Activated CD8-positive, alpha-beta memory T cell treated with anti-CD3 and anti-CD28 coated beads, Interleukin-2, amount 50 U/mL, for 48 hours (primary cell): ENCODE measurements around the gene IP6K2.
"Not testable (repeated sequence)": the region's sequence is repeated elsewhere in the genome, so short reads cannot be mapped to it uniquely, and the experiment has no call there.

Experiments used
- DNase-seq: peaks from one replicate; pipeline ENCODE4 v3.0.0-alpha.2; 2020

The IP6K2 gene, protein sequence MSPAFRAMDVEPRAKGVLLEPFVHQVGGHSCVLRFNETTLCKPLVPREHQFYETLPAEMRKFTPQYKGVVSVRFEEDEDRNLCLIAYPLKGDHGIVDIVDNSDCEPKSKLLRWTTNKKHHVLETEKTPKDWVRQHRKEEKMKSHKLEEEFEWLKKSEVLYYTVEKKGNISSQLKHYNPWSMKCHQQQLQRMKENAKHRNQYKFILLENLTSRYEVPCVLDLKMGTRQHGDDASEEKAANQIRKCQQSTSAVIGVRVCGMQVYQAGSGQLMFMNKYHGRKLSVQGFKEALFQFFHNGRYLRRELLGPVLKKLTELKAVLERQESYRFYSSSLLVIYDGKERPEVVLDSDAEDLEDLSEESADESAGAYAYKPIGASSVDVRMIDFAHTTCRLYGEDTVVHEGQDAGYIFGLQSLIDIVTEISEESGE

DNA sequence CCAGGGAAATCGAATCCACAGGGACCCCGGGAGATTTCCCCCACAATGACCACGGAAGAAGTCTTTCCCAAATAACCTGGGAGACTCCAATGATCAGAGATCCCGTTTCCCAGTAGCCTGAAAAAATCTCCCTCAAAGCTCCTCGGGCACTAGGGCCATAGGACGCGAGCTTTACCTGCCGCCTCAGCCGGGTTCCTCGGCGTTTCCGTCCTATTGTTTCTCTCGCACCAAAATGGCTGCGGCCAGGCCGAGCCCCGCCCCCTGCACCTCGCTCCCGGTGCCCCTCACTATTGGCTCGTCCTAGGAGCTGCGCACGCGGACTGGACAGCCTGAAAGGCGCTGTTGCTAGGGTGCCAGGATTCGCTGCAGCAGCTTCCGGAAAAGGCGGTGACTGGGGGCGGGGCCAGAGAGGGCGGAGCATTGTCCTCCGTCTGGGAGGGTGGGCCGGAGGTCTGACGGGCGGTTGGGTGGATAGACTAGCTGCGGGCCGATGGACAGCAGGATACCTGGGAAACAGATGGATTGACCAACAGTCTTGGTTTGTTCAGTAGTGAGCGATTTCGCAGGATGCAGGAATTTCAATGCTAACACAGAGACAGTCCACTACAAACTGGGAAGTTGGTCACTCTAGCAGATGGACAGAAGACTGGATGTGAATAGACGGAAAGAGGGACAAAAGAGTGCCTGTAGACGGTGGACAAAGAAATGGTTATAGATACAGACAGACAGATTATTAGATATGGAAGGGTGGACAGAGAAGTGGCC, at the start of gene IP6K2:
IP6K2 (minus strand) TSS at position 240 of the 765 bp plus-strand sequence. CDS start 21,930 bp downstream, outside the sequence.
- DNase-seq, result peak; percentile 99

DNA sequence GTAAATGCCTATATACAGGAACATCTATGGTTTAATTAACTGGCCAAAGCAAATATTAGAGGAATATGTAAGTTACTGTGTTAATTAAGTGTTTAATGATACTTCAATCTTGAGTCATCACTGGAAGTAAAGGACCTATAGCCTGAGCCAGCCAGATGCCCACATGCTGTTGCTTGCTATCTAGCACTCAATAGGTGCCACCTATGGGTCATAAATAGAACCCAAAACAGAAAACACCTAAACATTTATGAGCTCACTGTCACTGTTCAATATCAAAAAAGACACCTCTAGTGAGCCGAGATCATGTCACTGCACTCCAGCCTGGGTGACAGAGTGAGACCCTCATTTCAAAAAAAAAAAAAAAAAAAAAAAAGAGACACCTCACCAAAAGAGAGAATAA, 48.4 kb upstream of the IP6K2 start:
- no peak for DNase-seq

DNA sequence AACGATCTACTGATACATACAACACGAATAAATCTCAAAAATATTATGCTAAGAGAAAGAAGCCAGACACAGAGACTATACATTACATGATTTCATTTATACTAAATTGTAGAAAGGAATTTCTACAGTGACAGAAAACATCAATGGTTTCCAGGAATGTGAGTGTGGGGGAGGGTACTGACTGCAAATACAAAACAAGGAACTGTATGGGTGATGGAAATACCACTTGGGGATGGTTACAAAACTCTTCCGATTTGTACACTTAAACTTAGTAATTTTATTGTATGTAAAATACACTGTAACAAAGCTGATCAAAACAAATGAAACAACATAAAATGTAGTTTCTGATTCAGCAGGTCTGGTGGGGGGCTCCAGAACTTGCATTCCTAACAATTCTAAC, 45.8 kb upstream of the IP6K2 start:
- DNase-seq, result no peak

DNA sequence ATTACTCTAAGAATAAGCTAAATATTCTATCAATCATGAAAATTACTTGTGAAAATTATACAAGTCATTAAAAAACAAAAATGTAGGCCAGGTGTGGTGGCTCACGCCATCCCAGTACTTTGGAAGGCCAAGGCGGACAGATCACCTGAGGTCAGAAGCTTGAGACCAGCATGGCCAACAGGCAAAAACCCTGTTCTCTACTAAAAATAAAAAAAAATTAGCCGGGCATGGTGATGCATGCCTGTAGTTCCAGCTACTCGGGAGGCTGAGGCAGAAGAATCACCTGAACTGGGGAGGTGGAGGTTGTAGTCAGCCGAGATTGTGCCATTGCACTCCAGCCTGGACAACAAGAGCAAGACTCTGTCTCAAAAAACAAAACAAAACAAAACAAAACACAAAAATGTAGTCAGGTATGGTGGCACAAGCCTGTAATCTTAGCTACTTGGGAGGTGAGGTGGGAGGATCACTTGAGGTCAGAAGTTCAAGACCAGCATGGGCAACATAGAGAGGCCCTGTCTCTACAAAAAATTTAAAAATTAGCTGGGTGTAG, 43.0 kb upstream of the IP6K2 start:
- DNase-seq, result not testable (repeated sequence)

DNA sequence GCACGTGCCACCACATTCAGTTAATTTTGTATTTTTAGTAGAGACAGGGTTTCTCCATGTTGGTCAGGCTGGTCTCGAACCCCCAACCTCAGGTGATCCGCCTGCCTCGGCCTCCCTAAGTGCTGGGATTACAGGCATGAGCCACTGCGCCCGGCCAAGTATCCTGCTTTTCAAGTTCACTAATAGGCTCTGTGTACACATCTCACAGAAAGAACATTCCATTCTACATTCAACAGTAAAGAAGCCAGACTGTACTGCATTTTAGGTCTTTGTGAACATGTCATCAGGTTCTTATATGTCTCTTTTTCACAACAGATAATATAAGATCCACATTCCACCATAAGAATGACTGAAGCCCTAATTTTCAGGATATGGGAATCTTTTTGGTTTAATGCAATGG, 42.5 kb upstream of the IP6K2 start:
- not testable (repeated sequence) for DNase-seq

DNA sequence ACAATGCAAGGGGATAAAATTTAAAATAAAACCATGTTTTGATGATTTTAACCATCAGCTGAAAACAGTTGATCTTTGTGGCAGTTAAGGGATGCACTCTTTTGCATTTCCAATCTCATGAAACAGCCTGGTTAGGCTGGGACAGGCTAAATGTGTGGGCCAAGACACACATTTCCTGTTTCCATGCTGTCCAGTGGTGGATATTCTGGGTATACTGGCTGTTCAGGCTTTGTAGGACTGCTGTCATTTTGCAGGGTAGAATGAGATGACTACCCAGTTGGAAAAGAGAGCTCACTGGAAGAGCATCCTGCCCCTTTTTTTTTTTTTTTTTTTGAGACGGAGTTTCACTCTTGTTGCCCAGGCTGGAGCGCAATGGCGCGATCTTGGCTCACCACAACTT, 42.0 kb upstream of the IP6K2 start:
- no peak for DNase-seq

DNA sequence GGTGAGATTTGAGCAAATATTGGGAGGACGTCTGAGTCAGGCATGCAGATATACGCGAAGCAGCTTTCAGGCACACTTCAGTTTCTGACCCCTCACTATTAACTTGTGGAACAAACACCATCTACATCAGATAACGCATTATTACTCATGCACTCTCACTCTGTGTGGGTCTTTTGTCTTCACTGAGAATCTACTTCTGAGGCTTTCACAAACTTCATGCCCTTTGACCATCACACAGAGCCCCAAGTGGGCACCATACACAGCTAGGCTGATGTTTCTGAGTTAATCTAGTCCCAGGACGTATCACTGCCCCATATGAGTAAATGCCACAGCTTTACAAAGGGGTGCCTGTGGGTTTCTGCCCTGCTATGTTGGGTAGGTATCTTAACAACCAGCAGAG, 39.6 kb upstream of the IP6K2 start:
- DNase-seq, result no peak

DNA sequence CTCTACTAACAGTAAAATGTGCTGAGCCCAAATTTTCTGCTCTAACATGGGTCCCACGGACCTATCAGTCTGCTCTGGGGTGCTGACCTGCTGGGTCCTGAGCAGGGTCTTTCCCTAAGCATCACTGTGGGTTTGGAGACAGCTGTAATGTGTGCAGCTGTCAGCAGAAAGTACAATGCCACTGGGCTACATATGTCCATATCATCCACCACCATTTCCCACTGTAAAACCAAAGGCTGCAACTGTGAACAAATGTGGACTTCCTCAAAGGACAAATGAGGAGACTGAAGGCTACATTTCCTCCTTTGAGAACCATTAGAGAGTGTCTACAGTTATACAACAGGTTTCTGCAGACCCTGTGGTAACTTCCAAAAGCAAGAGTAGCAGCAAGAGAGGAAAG, 33.8 kb upstream of the IP6K2 start:
- no peak for DNase-seq

DNA sequence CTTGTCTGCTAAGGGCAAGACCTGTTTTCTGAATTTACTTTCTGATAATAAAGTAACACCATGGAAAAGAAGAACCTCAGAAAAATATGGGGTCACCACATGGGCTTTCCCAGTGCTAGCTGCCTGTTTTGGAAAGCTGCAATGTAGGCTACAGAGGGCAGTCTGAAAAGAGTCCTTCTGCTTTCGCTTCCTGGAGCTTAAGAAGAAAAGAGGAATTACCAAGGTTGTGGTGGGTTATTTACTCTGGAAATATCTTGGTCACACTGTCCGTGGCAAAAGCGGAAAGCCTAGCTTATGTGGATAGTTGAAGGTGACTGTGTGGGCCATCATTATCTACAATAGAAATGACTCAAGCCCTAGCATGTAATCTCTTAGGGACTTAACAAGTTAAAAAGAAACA, 31.7 kb upstream of the IP6K2 start:
- DNase-seq, result no peak

DNA sequence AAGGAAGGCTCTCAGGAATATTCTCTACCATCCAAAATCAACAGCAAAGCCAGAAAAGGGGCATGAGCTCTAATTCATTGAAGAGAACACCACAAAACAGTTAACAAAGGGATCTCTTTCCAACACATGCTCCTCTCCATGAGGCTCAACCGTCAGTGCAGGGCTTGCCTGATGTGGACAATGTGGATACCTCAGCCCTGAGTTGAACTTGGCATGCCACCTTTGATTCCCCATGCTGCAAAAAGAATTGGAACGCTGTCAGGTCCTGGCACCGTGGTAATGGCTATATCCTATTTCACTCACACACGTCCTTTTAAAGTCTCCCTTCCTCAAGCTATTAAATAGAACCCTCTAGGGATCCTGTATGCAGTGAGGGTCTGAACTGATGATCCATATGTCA, 30.7 kb upstream of the IP6K2 start:
- no peak for DNase-seq

DNA sequence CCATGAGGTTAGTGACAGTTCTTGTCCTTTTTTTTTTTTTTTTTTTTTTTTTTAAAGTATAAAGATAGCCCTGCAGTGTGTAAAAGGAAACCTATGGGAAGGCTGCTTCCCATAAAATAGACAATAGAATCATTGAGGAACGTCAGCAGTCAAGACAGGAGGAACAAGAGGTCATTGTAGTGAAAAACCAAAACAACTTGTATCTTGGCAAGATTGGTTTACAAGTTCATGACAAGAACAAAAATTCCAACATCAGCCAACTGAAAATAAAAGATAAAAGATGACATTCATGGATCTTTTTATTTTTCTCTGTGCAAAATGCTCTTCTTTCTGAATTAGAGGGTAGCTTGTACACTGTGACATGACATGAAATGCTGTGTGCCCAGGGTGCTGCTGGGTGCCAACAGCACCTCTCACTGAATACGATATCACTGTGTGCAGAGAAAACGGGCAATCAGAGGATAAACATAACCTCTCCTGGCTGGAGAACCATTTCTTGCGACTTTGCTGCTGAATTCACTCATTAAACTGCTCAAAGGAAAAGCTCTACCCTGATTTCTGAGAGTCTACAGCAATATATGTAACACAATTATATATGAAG, 30.1 kb upstream of the IP6K2 start:
- no peak for DNase-seq

DNA sequence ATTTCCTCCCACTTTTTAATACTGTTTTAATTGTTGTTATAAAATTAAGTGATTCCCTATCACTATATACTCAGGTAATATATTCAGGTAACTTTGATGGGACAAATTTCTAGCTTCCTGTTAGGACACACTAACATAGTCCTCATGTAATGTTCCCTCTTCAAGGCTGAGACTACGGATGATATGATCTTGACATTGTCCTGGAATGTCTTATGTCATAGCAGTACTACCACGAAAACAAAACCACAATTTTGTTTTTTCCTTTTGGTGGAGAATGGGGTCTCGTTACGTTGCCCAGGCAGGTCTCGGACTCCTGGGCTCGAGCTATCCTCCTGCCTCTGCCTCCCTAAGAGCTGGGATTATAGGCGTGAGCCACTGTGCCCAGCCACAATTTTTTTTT, 26.8 kb upstream of the IP6K2 start:
- DNase-seq, result no peak

DNA sequence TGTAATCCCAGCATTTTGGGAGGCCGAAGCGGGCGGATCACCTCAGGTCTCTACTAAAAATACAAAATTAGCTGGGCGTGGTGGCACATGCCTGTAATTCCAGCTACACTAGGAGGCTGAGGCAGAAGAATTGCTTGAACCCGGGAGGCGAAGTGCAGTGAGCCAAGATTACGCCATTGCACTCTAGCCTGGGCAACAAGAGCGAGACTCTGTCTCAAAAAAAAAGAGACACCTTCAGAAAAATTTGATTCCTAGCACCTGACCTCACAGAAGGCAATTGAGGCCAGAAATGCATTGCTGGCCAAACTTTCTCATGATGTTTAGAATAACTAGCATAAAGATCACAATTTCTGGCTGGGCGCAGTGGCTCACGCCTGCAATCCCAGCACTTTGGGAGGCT, 24.2 kb upstream of the IP6K2 start:
- DNase-seq, result not testable (repeated sequence)

DNA sequence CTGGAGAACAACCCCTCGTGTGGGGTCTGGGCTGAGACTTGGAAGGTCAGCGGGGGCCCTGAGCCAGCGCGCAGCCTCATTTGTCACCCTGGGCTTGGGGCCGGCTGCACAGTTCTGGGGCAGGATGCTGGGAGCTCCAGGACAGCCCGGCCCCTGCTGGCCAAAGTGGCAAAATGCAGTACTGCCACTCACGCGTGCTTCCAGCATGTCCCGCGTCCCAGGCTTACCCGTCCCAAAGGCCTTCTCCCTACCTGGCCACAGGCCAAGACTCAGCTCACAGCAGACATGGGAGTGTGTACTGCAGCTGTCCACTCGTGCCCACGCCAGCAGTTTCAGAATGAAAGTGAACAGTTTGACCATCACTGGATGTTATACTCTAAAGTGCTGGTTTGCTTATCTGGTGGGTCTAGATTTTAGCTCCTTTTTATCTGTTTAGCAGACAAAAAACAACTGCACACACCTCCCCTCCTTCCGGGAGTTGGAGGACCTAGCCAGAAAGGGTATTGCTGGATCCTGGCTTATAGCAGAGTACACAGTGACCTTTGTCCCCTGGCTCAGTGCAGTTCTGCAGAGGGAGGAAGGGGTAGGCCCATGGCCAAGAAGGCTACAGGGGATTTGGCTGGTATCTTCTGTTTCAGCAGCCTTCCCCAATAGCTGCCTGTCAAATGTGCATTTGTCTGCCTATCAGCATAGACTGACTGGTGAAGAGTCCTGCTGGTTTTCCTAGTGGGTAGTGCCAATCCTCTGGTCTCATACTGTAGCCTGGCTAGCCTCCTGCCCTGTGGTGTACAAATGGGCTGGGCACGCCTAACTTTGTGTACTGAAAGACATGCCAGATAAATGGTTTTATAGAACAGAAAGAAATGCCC, 23.2 kb upstream of the IP6K2 start:
- peak; percentile 78 for DNase-seq

DNA sequence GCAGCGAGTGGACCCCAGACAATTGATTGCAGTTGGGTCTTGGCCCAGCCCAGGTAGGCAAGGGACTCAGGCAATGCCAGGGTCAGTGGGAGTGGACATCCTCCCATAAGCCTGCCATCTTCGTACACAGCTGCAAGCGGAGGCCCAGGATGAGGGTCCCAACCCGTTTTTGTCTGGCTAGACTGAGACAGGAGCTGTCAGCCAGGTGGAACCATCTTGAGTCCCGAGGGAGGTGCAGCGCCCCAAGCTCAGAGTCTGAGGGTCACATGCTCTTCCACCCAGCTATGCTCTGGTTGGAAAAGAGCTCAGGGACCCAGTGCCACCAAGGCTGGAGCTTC, 22.6 kb upstream of the IP6K2 start:
- no peak for DNase-seq

DNA sequence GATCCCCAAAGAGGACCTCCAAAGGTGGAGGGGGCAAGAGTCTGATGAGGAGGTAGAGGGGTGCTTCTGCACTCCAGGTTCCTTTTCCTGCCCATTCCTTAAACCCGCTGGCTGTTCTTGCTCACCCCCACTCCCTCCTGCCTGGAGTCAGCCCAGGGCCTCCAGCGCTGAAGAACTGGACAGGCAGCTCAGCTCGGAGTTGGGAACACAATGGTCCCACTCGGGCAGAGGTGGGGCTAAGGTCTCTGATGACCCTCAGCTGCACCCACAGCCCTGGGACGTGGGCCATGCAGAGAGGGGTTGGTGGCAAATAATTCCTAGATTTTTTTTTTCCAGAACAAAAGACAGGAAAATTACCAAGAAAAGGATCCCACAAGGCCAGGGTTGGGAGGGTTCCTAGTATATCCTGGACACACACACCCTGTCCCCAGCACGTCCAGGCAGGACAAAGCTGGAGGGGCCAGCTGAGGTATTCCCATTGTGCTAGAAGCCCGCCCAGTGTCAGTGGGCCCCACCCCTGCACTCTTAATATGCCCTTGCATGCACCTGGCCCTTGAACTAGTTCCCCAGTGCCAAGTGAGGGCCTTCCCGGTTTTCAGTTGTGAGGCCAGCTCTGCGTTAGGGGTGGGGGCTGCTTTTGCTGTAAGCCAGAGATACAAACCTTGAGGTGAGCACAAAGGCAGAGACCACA, 22.1 kb upstream of the IP6K2 start:
- no peak for DNase-seq

DNA sequence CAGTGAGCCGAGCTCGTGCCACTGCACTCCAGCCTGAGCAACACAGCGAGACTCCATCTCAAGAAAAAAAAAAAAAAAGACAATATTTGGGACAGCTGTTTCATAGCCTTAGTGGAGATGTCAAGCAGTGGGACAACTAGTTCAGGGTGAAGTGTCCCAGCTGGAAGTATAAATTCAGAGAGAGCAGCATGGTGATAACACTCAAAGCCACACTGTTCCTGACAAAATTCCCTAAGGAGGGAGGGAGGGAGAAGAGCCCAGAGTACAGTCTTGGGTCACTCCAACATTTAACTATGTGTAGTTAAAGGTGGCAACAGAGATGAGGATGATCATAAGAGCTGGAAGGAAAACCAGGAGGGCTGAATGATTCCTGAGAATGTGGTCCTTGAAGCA, 21.1 kb upstream of the IP6K2 start:
- DNase-seq, result no peak

DNA sequence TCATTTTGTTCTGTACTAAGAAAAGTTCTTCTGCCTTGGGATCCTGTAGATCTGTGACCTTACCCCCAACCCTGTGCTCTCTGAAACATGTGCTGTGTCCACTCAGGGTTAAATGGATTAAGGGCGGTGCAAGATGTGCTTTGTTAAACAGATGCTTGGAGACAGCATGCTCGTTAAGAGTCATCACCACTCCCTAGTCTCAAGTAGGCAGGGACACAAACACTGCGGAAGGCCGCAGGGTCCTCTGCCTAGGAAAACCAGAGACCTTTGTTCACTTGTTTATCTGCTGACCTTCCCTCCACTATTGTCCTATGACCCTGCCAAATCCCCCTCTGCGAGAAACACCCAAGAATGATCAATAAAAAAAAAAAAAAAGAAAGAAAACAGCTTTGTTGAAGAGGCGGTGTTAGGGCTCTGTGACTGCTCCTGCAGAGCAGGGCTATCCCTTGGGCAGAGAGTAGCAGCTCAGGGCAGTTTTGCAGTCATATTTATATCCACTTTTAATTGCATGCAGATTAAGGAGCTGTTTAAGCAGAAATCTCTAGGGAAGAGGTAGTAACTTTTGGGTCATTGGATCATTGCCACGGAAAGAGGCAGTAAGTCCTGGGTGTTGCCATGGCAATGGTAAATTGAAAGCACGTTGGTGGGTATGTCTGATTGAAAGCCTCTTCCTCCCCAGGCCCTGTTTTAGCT, 18.2 kb upstream of the IP6K2 start:
- not testable (repeated sequence) for DNase-seq

DNA sequence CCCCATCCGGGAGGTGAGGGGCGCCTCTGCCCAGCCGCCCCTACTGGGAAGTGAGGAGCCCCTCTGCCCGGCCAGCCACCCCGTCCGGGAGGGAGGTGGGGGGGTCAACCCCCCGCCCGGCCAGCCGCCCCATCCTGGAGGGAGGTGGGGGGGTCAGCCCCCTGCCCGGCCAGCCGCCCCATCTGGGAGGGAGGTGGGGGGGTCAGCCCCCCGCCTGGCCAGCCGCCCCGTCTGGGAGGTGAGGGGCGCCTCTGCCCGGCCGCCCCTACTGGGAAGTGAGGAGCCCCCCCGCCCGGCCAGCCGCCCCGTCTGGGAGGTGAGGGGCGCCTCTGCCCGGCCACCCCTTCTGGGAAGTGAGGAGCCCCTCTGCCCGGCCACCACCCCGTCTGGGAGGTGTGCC, 17.5 kb upstream of the IP6K2 start:
- not testable (repeated sequence) for DNase-seq

DNA sequence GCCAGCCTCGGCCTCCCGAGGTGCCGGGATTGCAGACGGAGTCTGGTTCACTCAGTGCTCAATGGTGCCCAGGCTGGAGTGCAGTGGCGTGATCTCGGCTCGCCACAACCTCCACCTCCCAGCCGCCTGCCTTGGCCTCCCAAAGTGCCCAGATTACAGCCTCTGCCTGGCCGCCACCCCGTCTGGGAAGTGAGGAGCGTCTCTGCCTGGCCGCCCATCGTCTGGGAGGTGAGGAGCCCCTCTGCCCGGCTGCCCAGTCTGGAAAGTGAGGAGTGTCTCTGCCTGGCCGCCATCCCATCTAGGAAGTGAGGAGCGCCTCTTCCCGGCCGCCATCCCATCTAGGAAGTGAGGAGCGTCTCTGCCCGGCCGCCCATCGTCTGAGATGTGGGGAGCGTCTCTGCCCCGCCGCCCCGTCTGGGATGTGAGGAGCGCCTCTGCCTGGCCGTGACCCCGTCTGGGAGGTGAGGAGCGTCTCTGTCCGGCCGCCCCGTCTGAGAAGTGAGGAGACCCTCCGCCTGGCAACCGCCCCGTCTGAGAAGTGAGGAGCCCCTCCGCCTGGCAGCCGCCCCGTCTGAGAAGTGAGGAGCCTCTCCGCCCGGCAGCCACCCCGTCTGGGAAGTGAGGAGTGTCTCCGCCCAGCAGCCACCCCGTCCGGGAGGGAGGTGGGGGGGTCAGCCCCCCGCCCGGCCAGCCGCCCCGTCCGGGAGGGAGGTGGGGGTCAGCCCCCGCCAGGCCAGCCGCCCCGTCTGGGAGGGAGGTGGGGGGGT, 16.9 kb upstream of the IP6K2 start:
- DNase-seq, result not testable (repeated sequence)

DNA sequence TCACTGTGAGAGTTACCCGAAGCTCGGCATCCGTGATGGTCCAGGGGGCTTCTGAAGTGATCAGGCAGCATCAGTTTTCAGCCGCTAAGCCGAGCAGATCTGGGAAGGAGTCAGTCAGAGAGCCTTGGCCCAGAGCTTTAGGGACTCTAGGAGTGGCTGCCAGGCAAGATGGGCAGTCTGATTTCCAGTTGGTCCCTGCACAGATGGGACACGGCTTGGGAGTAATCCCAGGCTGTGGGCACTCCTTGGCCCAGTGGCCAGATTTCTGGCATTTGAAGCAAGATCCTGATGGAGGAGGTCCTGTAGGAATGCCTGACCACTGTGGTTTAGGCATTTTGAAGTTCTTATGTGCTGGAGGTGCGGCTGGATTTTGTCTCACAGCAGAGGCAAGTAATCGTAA, 10.5 kb upstream of the IP6K2 start:
- DNase-seq, result no peak
